GM18498 (cell line): ENCODE results near the gene HYDIN.
A peak's percentile ranks its signal among the peaks of the same experiment; 100 is the strongest.
"Not testable (repeated sequence)": the region's sequence is repeated elsewhere in the genome, so short reads cannot be mapped to it uniquely, and the experiment has no call there.

Experiments
- ATAC-seq: cut with Tn5 transposase; IDR thresholded peaks from one replicate; pipeline ENCODE4 v1.9.1; 2021; ENCODE audit warnings: mild to moderate bottlenecking, moderate library complexity; ENCODE audit not compliant: unreplicated experiment

The HYDIN gene

DNA sequence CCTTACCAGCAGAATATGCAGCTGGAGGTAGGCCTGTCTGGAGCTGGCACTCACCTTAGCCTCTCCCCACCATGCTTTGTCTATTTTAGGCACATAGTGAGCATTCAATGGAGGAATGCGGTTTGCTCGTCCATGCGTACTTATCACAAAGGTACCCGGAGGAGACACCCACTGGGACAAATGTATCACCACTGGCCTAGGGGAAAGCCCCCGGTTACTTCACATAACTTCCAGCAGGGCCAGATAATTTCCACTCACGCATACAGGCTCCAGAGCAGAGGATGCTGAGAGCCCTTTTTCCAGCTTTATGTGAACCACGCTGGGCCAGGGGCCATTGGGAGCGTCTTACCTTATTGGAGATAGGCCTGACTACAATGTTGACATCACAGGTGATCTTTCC lies 348.2 kb downstream of the HYDIN start:
- ATAC-seq, result not testable (repeated sequence)

GRCh38 chr16:70877895-70878294 lies 352.6 kb downstream of the HYDIN start:
- ATAC-seq, result not testable (repeated sequence)

DNA sequence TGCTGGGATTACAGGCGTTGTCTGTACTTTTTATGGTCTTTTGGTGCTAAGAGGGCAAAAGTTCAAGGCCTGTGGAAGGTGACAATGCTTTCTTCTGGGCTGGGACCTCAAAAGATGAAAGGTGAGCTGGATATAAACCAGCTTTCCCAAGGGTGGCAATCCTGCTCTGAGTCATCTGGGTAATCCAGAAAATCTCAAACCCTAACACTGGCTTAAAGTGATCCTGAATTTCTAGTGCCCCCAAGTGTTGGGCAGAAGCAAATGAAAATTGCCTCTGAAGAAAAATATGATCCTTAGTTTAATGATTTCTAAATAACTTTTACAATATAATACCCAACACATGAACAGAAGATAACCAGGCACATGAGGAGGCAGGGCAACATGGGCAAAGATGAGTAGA lies 354.1 kb downstream of the HYDIN start:
- ATAC-seq, result not testable (repeated sequence)

GRCh38 chr16:70864698-70865097 lies 365.8 kb downstream of the HYDIN start:
- ATAC-seq, result not testable (repeated sequence)

DNA sequence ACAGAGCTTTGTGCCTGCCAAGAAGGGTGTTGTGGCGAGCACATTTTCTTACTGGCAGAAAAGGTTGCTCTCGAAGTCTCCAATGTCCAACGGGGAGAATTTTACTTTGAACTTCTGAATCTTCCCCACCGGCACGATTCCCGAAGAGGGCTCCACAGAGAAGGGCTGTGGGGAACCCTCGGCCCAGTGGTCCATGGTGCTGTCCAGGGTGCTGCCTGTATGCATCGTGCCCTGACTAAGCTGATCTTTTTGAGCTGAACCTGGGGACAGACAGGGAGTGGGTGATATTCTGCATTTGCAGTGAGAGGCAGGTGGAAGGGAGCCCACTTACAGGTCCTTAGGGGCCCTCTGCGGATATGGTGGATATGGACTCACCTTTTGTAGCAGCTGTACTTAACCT lies 368.5 kb downstream of the HYDIN start:
- ATAC-seq, result not testable (repeated sequence)

DNA sequence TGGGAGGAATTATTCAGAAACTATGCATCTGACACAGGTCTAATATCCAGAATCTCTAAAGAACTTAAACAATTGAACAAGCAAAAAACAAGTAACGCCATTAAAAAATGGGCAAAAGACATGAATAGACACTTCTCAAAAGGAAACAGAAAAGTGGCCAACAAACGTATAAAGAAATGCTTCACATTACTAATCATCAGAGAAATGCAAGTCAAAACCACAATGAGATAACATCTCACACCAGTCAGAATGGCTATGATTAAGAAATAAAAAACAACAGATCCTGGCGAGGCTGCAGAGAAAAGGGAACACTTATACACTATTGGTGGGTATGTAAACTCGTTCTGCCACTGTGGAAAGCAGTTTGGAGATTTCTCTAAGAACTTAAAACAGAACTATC lies 379.2 kb downstream of the HYDIN start:
- ATAC-seq, result not testable (repeated sequence)

- ATAC-seq, result not testable (repeated sequence)
Measured at GRCh38 chr16:70823498-70824118, 406.9 kb downstream of the HYDIN start.

DNA sequence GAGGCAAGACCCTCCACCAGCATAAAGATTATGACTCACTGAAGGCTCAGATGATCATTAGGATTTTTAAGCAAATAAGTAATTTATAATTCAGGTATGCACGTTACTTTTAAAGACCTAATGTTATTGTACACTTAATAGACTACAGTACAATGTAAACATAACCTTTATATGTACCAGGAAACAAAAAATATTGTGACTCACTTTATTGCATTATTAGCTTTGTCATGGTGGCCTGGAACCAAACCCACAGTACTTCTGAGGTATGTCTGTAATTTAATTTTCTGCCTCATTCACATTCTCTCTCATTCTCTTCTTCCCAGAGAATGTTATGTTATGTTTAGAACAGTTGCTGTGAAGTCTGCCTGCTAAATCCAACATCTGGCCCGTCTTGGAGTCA lies 407.8 kb downstream of the HYDIN start:
- ATAC-seq, result not testable (repeated sequence)

- not testable (repeated sequence) for ATAC-seq
Measured at GRCh38 chr16:70818088-70818487, 412.4 kb downstream of the HYDIN start.

DNA sequence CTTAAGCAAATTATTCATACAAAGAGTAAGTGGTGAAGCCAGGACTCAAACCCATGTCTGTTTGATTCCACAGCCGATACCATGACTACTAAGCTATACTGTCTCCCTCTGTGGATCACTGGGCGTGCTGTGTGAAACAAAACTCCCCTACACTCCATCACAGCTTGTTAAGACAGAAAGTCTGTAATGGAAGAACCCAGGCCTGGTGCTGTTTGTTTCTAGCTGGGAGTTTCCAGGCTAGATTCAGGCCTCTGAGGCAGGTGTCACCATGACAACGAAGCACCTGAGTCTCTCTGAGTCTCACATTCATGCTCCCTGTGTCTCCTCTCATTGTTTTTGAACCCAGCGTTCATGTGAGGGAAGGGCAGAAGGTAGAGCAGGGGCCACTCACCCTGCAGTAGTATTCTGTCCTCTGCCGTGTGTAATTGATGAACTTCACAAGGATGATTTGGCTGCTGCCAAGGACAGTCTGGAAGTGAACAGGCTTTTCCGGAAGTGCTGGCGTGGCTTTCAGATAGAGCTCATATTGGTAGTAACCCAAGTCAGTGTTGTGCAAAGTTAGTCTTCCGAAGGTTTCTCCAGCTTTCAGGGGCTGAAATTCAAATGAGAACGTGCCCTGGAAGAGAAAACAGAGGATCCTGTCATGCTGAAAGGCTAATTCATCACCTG lies 421.0 kb downstream of the HYDIN start:
- ATAC-seq, result peak; percentile 74

- ATAC-seq, result no peak
Measured at GRCh38 chr16:70808371-70808770, 422.2 kb downstream of the HYDIN start.

DNA sequence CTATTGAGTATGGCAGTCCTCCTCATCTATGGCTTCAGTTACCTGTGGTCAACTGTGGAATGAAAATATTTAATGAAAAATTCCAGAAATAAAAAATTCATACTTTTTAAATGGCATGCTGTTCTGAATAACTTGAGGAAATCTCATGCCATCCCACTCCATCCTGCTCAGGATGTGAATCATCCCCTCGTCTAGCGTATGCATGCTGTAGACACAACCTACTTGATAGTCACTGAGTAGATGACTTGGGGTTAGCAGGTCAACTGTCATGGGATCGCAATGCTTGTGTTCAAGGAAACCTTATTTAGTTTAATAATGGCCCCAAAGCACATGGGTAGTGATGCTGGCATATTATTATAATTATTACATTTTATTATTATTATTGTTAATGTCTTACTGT lies 424.7 kb downstream of the HYDIN start:
- ATAC-seq, result no peak

GRCh38 chr16:70805380-70805779 lies 425.1 kb downstream of the HYDIN start:
- ATAC-seq, result no peak

DNA sequence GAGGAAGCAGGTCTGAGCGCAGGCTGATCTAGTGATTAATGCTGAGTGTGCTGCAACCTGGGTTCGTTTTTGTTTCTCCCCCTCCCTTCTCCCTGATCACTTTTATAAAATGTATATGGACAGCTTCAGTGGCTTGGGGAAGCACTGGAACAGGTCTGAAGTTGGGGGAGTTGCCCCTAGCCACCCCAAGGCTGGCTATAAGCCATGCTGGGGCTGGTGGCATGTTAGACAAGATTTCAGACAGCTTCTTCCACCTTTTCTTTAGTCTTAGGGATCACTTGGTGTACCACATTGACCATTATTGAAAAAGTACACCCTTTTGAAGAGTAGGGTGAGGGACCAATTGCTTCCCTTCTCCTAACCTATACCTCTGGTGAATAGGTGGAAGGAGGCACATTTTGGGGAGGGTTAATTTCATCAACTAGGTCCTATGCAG lies 425.8 kb downstream of the HYDIN start:
- no peak for ATAC-seq

- ATAC-seq, result no peak
Measured at GRCh38 chr16:70804153-70804733, 426.3 kb downstream of the HYDIN start.

DNA sequence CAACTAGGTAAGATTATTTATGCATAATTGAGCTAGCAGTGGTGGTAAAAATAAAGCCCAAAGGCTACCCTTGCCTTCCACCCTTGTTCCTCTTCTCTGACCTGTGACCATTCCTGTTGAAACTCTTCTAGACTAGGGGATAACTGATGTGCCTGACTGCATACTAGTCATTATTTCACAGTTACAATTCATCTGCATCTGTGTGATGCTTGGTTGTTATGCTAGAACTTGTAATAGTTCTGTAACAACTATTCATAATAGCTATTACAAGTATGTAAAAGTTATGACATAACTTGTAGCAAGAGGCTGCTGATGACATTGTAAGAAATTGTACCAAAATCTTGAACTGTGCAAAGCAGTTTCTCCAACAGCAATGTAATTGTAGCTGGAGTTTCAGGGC lies 427.2 kb downstream of the HYDIN start:
- no peak for ATAC-seq

GRCh38 chr16:70801611-70802010 lies 428.9 kb downstream of the HYDIN start:
- ATAC-seq, result no peak

- peak; percentile 96 for ATAC-seq
Measured at GRCh38 chr16:70800781-70801480, 429.6 kb downstream of the HYDIN start, which contains the start of gene VAC14. VAC14 (minus strand) TSS chr16:70801158; CDS start chr16:70800900, 258 bp downstream.

GRCh38 chr16:70800311-70800710 lies 430.2 kb downstream of the HYDIN start:
- peak; percentile 0 for ATAC-seq

DNA sequence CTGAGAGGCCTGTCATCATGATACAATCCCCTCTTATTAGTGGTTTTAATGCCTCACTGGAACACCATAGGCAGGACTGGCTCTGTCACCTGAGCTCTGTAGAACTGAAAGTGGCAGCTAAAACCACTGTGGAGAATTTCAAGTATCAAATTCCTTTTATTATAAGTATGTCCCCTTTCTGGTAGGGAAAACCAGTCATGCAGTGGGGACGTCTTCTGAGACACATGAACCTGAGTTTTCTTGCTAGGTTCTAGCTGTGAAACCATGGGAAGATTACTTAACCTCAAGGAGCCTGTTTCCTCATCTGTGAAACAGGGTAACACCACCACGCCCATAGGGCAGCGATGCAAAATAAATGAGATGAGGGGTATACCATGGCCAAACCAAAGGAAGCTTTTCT lies 434.2 kb downstream of the HYDIN start:
- ATAC-seq, result no peak

DNA sequence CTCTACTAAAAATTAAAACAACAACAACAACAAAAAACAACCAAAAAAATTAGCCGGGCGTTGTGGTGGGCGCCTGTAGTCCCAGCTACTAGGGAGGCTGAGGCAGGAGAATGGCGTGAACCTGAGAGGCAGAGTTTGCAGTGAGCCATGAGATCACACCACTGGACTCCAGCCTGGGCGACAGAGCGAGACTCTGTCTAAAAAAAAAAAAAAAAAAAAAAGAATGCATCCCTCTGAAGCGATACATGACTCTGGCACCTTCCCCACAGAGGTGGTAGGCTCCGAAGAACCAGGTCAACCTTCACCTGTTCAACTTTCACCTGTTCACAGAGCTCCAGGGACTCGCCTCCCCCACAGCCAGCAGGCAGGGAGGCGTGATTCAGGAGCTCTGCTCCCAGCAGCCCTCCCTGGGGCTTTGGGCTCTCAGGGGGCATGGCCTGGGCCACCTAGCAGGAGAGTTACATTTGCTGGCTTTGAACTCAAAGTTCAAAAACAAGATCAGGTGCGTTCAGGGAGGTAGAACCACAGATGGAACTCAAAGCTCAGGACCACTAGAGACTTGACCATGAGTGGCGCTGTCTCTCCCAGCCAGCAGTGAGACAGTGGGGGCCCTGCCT lies 435.1 kb downstream of the HYDIN start:
- ATAC-seq, result no peak
